Measurements from ENCODE around the gene DPCD.

The DPCD gene
- 3.6 to 9.0 (median 6.0) reads per million in 18 experiments for total RNA-seq

- DNase-seq, result peak; percentile 92 to 96
Observed at GRCh38 chr10:101587725-101588653, at the start of gene DPCD, which contains the start of gene POLL. TSS of gene DPCD (plus strand) at chr10:101588321. CDS start at chr10:101588337, 16 bp downstream. TSS of gene POLL (minus strand) at chr10:101588257. CDS start at chr10:101587360, 897 bp downstream.

GRCh38 chr10:101538446-101538845 lies 49.7 kb upstream of the DPCD start:
- DNase-seq, result no peak

GRCh38 chr10:101545898-101546297 lies 42.2 kb upstream of the DPCD start:
- DNase-seq, result no peak

GRCh38 chr10:101550965-101551364 lies 37.2 kb upstream of the DPCD start:
- no peak for DNase-seq

GRCh38 chr10:101552442-101552841 lies 35.7 kb upstream of the DPCD start:
- DNase-seq, result no peak

GRCh38 chr10:101557541-101557940 lies 30.6 kb upstream of the DPCD start:
- DNase-seq, result no peak

DNA sequence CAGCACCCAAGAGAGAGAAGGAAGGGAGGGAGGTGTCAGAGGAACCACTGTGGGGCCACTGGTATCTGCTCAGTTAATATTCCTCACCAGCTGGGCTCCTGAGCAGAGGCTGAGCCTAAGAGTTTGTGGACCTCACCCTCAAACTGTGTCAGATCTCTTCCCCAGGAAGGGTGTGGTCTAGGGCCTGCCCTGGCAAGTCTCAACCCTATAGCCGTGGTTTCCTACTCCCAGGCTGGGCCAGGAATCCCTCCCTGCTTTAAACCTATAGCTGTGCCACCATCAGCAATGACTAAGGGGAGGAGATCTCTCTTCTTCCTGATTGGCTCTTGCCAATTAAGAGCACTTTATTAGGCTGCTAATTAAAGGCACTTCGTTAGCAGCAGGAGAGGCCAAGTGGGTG lies 29.9 kb upstream of the DPCD start:
- DNase-seq, result no peak

DNA sequence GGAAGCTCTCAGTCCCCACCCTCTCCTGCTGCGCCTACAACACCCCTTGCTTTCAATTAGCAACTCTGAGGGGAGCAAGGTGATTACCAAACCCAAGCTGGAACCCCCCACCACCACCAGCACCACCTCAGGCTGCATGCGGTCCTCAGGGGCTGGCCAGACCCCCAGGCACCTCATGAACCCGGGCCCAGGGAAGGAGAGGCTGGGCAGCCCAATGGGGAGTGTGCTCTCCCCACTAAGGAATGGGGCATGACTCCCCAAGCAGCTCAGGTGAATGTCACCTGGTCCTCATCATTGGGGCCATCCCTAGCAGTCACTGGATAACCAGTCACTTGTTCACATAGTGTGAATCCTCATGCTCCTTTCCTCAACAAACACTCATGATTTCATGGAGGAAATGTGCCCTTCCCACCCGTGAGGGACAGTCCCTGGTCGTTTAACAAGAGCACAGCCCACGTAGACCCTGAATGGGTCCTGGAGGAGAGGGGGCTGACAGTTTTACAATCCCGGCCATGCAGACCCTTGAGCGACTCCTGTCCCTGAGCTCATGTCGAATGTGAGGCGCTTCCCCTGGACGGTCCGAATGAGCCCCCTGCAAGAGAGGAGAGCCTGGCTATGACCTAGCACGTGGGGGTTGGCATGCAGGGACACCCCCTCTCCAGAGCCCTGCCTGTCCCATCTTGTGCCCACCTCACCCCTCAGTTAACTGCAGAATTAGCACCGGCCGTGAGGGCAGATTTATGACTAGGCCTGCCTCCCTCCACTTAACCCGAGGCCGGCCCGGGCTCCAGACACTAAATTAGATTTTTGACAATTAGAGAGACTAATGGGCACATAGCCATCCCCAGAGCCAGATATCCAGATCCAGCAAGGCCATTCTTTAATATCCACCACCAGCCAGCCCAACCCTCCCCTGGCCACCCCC lies 29.2 kb upstream of the DPCD start:
- no peak for DNase-seq

- no peak for DNase-seq
Observed at GRCh38 chr10:101559596-101560297, 28.4 kb upstream of the DPCD start.

- DNase-seq, result no peak
Observed at GRCh38 chr10:101560298-101561067, 27.6 kb upstream of the DPCD start.

DNA sequence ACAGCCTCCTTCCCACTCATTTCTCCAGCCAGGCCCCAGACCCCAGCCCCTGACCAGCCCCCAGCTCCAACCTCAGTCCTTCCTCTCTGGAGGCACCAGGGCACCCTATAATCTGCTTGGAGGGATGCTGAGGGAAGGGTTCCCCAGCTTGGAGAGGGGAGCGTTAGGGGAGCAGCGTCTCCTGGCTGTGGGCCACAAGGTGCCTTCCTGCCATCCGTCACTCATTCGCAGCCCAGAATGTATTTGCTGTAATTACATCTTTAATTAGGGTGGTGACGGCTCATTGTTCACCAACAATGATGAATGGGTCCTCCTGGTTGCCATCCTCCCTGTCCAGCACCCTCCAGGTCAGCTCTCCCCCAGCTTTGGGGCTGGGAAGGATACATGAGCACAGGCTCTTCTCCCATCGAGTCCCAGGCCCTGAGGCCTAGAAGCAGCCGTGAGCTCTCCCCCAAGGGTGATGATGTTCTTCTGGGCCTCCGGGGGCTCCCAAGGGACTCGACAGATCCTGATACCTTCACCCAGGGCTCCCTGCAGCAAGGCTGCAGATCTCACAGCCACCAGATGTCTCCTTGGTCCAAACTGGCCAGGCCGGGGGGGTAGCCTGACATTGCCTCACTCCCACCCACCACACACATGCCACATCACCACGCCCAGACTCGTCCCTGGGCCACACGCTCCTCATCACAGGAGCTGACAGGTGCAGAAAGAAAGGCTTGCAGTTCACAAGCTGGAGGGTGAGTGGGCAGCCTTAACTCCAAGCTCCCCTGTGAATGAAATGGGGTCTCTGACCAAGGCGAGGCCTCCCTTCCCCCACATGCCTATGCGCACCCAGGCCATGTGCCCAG lies 26.8 kb upstream of the DPCD start:
- no peak for DNase-seq

DNA sequence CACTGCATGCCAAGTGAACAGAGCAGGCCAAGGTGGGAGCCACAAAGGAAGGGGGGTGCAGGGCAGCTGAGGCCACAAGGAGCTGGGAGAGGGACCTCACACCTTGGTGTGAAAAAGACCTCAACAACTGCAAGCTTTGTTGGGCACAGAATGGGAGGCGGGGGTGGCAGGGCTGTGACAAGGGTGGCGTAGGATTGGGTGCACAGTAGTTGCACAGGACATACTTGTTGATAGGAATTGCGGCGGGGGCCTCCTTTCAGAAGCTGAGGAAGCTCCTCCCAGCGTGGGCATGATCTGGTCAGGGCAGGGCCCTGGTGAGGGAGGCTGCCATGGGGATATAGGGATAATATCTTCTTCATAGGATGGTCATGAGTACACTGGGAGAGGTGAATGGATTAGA lies 25.9 kb upstream of the DPCD start:
- no peak for DNase-seq

DNA sequence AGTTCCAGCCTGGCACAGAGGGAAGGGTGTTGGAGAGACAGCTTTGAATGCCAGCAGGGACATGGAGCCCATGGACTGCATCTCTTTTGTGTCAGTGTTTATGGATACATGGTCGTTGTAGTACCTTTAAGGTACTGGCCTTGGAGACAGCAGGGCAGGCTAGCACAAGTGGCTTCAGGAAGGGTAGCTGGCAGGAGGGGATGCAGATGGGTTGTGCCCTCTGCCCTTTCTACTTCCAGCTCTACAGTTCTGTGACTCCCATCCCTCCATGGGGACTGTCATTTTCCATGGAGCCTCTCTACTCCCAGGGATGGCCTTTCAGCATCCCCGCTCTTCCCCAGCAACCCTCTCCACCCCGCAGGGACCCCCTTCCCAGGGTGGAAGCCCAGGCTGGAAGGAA lies 25.1 kb upstream of the DPCD start:
- DNase-seq, result no peak

GRCh38 chr10:101563497-101564040 lies 24.6 kb upstream of the DPCD start:
- DNase-seq, result no peak

- DNase-seq, result no peak
Observed at GRCh38 chr10:101564490-101564991, 23.6 kb upstream of the DPCD start.

DNA sequence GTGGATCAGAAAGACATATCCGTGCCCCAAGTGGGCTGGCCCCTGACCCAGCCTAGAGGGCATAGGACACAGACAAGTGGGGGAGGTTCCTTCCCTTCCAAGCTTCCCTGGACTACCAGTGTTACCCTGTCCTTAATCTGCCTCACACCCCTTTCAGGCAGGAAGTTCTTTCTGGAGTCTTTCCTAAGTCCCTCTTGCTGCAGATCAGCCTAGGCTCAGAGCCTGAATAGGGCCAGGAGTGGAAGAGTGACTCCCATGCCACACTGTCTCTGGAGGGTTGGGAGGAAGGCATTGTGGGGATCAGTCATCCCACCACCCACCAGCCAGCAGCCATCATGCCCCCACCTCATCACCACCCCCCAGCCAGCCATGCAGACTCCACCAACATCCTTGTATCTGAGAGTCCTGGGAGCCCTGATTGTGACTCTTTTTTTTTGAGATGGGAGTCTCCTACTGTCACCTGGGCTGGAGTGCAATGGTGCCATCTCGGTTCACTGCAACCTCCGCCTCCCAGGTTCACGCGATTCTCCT lies 22.7 kb upstream of the DPCD start:
- DNase-seq, result no peak

DNA sequence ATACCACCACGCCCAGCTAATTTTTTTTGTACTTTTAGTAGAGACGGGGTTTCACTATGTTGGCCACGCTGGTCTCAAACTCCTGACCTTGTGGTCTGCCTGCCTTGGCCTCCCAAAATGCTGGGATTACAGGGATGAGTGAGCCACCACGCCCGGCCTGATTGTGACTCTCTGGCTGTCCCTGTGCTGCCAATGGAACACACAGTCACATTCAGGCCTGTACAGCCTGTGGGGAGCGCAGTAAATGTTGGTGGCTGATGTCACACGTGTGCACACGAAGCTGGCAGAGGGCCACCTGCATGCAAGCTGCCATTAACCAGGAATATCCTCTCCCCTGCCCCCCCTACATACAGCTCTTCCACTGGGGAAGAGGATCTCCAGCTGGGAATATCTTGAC lies 22.2 kb upstream of the DPCD start:
- no peak for DNase-seq

DNA sequence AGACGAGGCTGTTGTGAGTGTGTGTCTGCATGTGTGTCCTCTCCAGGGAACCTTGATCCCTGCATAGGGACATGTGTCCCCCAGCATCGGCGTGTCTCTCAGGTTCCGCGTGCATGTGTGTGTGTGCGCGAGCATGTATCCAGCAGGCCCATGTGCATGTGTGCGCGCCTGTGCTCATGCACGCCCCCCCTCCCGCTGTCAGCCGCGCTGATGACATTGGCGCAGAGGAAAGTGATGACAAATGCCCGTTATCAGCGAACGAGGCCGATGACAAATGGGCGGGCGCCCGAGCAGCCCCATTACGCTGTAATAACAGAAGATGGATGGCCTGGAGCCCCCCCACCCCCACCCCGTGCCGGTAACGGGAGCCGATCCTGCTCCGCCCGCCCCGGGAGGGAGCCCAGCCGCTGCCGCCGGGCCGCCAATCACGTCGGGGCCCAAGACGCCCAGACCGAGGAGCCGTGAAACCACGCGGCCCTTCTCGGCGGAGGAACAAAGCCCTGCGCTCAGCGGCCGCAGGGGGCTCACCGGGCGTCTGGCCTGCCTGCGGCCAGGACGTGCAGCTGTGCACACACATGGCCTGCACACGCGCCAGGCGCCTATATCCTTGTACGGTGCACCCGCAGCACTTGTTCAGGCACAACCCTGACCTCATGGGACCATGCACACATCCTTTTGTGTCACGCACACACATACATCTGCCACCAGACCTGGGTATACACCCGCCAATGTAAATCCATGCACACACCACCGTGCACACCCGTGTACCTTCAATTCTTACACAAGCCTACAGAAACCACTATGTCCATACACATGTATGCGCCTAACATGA lies 21.6 kb upstream of the DPCD start:
- DNase-seq, result no peak

Data from inflammatory macrophage (primary cell).